SK-N-DZ (cell line): ENCODE results near the gene FASTK.

ENCODE experiments used
- DNase-seq: peaks from one replicate; pipeline ENCODE4 v3.0.0-alpha.2; 2015; ENCODE audit warnings: low spot score

The FASTK gene

DNA sequence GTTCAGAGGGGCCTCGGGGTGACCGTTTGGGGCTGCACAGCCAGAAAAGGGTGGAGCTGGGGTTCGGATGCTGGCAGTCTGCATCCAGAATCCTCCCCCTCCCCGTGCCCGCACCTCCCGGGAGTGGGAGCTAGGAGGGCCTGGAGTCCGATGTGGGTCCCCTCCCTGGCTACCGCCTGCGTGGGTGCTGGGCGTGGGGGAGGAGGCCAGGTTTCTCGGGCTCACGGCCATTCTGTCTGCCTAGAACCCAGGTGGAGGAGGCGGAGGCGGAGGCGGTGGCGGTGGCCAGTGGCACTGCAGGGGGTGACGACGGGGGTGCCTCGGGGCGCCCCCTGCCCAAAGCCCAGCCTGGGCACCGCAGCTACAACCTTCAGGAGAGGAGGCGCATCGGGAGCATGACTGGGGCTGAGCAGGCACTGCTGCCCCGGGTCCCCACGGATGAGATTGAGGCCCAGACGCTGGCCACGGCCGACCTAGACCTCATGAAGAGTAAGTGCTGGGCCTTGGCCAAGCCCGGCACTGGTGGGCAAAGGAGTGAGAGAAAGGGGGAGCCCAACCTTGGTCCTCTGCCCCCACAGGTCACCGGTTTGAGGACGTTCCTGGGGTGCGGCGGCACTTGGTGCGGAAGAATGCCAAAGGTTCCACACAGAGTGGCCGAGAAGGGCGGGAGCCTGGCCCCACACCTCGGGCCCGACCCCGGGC is 14.2 kb downstream of the FASTK start:
- no peak for DNase-seq

DNA sequence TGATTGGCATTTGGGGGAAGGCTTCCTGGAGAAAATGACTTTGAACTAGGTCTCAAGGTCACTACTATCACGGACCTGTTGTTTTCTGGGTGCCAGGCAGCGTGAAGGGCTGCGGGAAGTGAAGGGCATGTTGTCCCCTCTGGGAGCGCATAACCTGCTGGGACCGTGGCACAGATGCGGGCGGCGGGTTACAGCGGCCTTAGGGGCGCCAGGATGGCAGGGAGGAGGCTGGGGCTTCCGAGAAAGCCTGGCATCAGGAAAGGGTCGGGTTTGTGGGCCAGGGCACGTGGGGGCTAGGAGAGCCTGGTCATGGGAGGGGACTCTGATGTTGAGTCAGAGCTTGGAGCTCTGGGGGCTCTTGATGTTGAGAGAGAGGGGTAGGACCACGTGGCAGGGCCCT is 15.1 kb downstream of the FASTK start:
- DNase-seq = no peak

DNA sequence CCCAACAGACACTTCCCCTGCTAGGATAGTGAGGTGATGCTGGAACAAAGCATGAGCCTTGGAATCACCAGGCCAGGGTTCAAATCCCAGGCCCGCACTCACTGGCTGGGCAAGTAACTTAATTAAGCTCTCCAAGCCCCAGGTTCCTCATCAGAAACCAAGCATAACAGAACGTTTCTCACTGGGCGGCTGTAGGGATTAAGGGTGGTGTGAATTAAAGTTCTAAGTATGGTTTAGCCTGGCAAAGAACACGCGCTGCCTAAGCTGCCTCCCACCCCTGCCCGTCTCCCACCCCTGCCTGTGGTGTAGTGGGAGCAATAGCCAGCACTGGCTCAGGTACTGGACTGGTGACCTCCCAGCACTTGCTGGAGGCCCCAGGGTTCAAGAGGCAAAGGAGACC is 15.6 kb downstream of the FASTK start:
- DNase-seq = no peak

DNA sequence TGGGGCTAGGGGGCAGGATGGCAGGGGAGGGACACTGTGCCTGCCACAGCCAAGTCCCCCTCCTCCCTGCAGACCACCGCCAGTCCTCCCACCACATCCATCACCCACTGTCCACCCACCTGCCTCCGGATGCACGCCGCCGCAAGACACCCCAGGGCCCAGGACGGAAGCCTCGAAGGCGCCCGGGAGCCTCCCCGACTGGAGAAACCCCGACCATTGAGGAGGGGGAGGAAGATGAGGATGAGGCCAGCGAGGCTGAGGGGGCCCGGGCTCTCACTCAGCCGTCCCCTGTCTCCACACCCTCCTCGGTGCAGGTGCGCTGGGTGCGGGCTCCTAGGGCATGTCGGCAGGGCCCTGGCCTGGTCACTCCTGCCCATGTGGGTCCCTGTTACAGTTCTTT is 16.2 kb downstream of the FASTK start:
- DNase-seq = no peak

DNA sequence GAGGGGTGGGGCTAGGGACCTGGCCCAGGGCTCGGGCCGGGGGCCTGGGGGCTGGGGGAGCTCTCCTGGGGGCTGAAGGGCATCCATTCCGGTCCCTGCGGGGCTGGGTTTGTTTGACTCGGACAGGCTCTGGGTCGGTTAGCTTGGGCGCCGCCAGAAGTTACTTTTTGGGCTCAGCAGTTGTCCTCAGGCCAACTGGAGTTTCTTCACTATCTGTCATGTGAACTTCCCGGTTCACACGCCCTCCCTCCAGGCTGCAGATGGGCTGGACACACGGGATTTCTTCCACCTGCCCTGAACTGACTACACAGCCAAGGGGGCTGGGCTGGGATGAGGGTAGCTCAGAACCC is 17.4 kb downstream of the FASTK start:
- no peak for DNase-seq

DNA sequence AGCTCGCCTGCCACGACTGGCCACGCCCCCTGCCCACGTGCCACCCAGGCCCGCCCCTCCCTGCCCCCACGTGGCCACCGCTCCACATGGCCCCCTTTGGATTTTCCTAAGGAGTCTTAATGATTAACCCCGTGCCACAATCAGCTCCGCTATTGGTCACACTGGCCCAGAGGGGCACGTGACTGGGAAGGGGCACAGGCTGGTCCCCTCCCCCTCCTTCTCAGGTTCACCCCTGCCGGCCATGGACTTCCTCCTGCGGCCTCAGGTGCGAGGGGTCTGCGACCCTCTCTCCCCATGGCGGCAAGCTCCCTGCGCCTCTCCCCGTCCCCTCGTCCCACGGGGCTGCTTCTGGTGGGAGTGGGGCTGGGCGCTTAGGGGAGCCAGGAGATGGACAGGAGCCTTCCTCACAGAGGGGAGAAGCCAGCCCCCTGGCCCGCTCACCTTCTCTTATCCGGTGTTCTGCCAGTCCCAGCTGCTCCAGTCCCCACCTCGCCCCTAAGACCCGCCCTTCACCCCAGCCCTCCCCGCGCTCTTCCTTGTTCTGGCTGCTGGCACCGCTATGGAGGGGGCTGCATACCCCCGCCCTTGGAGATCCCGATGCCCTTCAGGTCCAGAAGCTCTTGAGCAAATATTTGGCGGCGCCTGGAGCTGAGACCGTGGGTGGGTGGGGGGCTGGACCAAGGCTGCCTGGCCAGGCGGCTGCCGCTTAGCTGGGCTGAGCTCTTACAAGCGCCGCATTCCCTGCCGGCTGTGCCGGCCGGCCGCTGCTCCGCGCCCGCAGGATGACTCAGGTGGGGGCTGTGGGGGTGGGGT is 18.0 kb downstream of the FASTK start:
- peak; percentile 90 for DNase-seq

DNA sequence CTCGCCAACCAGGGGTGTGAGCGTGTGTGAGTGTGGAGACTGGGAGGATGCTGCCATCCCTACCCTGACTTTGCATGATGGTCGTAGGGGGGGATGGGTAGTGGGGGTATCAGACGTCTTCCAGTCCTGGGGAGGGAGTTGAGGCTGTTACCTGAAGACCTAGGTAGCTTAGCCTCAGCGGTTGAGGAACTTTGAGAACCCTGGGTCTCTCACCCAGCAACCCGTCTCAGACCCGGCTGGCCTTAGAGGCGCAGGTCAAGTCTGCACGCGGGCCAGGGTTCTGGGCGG is 18.6 kb downstream of the FASTK start:
- no peak for DNase-seq

DNA sequence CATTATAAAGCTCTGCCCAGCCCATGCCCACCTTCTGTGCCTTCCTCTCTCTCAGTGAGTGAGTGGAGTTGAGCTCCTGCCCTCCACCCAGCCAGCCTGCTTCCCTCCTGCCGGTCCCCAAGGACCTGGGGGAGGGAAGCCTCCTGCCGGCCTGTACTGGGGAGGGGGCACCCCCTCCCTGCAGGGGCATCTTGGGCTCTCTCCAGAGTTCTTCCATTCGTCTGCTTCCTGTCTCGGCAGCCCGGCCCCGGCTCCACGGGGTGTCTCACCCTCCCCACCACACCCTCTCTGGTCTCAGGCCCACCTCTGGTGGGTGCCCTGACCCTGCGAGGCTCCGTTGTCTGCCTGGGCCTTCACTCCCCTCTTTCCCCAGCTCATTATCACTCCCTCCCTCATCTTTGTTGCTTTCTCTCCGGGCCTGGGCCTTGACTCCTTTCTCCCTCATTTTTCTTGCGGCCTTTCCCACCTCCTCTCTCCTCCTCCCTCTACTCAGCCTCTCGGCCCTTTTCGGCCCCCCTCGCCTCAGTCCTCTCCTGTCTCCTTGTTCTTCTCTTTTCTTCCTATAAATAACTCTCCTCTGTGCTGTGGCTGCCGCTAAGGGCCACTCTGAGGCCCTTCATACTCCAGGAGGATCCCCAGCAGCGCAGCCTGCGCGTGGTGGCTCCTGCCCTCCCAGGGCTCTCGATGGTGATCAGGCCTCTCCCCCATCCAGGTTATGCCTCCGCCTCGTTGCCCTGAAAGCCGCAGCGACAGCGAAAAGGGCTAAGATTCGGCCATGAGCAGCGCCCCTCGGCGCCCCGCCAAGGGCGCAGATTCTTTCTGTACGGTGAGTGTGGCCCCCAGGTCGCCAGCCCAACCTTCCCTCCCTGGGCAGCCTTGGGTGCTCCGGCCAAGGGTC is 19.1 kb downstream of the FASTK start:
- DNase-seq = no peak

DNA sequence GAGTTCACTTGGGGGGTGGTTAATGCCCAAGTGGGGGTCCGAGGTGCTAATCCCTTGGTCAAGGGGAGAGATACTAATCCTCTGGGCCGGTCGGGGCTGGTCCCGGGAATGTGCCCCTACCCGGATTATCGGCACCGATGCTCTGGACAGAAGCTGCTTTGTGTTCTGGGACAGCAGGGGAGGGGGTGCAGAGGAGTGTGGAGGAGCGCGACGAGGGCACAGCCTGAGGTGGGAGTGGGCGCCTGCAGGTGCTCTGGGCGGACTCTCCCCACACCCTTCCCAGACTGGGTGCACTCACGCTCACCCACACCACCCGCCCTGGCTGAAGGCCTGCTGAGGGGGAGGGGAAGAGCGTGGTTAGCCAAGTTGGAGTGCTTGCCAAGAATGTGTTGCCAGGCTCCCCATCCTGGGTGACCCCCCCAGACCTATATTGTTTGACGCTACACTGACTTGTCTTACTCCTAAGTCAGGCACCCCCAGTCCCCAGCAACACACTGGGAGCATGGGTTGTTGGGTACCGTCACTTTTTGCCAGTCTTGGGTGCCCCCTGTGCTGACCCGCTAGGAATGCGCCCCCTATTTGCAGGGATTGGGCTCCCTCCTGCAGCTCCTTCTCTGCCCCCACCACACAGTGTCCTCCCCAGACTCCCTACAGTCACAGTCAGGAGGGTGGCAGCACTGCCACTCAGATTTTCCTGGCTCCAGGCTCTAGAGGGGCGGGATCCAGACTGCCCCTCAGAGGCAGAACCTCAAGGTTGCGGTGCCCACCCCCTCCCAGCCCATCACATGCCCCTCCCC is 20.0 kb downstream of the FASTK start:
- no peak for DNase-seq

DNA sequence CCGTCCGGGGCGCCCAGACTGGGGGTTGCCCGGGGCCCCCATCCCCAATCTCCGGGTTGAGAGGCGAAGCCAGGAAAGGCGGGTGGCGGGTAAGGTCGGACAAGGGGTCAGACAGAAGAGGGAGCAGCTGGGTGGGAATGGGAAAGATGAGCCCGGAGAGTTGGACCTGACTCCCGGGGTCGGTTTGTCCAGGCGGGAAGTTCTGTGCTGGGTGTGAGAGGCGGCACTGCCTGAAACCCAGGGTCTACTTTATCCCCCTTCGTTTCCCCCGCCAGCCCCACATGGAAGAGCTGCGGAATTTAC is 20.5 kb downstream of the FASTK start:
- no peak for DNase-seq

DNA sequence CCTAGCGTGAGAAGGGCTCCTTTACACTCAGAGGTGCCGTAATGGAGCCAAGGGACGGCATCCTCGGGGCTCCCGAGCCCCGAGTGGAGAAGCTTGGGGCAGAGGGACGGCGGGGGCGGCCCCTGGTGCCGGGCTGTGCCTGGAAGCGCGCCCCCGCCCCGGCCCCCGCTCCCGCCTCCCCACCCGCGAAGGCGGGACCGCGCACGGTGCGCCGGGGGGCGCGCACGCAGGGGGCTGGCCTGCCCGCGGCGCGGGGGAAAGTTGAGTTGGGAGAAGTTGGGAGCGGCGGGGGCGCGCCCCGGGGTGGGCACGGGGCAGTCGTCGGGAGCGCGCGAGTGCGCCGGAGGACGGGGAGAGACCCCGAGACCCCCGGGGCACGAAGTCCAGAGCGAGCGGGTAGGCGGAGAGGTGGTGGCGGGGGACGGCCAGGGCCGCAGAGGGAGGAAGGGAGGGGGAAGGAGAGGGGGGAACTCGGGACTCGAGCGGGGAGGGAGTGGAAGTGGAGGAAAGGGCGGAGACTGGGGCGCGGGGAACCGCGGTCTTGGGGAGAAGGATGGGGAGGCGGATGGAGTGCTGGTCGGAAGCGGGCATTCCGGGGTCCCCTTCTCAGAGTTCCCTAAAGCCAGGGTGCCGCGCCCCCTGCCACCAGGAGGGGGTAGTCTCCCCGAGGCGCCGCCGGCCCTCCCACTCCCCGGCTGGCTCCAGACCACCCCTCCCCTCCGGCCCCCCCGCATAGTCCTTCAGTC is 21.1 kb downstream of the FASTK start, which contains the start of gene SLC4A2:
Gene SLC4A2 (plus strand): TSS at position 223 of the 746 bp plus-strand sequence. CDS start 2,399 bp downstream, outside the sequence.
- DNase-seq = peak; percentile 70

DNA sequence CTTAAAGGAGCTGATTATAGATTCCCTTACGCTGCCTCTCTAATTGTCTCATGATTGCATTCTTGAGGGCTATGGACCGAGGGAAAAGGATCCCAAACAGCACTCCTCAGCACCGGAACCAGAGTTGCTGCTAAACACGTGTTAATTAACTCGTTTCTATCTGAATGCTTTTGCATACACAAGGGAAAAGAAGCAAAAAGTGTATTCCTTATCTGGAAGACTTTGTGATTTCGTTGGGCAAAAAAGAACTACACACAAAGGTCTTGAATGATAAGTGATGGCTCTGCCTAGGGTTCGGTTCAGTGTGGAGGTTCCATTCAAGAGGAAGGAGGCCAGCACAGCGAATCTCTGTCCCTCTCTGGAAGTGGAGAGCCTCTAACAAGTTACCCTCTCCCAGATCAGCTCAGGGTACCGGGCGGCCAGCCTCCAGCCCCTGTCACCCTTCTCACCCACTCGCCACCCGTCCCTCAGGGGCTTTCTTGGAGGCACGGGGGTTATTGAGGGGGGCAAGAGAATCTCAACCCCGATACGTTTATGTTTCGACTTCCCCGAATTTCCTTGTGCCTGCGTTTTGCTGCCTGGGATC is 21.7 kb downstream of the FASTK start:
- DNase-seq = no peak

DNA sequence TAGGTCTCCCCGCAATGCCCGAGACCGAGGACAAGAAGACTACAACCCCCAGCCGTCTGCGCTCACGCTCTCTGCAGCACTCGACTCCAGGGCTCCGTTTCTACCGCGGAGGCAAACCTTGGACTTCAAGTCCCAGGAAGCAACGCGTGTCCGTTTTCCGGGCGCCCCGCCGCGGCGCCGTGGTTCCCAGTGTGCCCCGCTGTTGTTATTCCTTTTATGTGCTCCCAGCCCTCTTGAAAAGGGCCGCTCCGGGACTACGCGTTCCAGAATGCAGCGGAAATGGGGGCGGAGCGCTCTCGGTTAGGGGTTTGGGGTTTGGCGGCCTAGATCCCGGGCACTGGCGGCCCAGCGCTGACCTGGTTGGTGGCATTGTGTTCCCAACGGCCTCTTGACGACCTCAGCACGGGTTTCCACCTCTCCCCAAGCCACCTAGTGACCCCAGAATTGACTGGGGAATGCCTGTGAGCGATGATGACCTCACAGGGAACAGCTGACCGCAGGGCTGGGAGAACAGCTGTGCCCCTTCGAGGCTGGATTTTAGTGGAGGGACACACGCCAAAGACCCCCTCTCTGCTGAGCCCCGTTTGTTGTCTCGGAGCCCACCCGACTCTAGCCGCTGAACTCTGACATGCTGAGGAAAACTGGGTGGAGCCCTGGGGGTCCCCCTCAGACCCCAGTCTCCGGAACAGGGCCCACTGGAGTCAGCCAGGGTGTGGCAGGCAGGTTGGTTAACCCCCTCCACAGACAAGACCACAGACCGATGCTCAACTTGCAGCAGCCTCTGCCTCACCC is 22.4 kb downstream of the FASTK start:
- DNase-seq = peak; percentile 100

DNA sequence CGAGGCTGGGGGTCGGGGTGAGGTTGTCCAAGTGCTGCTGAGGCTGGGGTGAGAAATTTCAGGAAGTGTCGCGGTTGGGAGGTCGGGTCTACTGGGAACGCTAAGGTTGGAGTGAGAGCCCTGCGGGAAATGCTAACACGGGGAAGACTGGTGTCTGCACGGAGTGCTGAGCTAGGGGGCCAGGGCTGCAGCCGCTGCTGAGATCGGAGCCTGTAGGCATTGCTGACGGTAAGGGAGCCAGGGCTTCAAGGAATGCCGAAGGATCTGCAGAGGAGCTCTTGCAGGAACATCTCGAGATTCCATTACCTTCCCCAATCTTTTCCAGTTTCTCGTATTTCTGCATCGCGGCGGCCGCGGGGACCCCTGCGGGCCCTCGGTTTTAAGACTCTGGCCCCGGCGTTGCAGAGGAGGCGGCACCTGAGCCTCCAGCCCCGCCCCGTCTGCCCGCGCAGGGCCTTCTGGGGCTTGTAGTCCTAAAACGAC is 23.1 kb downstream of the FASTK start, which contains the start of gene CDK5:
Gene CDK5 (minus strand): TSS at position 392 of the 483 bp plus-strand sequence. CDS start 49 bp downstream, at position 343.
- no peak for DNase-seq

DNA sequence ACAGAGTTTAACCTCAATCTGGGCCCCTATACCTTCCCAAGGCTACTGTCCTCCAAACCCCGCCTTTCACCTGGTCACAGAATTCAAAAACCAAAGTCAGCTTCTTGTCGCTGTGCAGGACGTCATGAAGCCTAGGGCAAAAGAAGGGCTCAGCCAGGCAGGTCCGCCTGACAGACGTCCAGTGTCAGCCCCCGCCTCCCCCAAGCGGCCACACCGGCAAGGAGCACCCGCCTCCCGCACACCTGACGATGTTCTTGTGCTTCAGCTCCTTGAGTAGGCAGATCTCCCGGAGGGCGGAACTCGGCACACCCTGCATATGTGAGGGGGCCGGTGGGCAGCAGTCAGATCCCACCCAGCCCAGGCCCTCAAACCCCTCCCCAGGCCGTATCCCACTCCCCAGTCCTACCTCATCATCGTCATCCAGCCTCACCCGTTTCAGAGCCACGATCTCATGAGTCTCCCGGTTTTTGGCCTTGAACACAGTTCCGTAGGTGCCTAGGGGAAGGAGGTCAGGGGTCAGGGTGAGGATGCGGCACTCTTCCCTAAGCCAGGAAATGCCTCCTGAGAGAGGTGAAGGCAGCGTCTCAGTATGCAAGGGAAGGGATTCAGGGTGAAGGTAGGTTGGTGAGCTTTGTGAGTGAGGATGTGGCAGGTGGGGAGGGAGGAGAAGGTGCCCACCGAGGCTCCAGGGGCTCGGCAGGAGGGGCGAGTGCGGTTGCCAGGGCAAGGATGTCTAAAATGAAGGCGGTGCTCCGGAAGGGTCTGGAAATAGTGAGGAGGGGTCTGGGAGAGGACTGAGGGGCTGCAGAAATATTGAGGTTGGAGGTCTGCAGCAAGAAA is 23.7 kb downstream of the FASTK start:
- DNase-seq = no peak

DNA sequence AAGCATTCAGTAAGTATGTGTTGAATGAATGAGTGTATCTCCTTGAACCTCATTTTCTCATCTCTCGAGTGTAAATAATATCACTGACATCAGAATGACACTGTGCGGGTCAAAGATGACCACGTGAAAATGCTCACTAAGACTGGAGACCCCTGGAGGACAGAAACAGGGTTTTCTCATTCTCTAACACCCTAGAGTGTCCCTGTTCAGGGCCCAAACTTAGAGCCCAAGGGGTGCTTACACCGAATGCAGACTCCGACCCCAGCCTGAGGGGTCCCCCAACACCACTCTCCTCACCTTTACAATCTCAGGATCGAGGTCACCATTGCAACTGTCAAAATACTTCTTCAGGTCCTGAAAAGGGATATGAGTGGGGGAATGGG is 24.3 kb downstream of the FASTK start:
- no peak for DNase-seq

DNA sequence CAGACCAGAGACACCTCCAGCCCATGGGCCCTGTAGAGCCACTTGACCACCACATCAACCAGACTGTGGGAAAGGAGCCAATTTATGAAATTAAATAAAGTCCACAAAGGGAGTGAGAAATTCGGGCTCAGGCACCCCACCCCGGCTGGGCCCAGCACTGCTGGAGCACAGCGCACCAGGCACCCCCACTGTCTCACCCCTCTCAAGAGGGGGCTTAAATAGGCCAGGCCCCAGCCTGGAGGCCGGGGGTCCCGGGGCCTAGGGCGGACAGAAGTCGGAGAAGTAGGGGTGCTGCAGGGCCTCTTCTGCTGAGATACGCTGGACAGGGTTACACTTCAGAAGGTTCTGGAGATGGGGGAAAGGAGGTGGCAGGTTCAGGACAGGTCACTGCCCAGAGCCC is 26.9 kb downstream of the FASTK start:
- no peak for DNase-seq

DNA sequence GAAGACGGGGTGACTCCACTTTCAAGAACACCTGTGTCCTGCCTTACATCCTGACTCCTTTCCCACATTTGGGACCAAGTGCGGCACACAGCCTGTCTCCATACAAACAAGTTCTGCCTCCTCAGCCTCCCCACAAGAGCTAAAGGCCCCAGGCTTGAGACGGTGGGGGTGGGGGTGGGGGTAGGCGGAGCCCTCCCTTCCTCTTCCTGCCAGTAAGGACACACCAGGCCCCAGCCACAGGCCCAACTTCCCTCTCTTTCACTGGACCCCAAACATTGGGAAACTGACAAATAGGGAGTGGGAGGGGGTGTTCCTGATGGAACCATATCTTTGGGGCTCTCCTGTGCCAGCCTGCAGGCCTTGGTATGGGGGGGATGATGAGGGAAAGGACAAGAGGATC is 27.5 kb downstream of the FASTK start:
- DNase-seq = no peak

DNA sequence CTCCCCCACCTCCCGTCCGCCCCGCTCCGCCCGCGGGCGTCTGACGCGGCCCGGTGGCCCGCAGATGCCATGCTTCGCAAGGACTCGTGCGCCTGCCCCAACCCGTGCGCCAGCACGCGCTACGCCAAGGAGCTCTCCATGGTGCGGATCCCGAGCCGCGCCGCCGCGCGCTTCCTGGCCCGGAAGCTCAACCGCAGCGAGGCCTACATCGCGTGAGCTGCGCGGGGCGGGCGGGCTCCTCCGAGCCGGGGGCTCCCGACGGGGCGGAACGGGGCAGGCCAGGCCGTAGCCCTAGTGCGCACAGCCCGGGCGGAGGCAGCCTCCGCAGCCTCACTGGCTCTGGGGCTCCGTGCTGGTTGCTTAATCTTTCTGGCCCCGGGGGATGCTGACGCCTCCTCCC is 29.5 kb downstream of the FASTK start:
- DNase-seq = no peak
